HCT116 (cell line): ENCODE results near the gene NEDD4L. TPM values are rescaled to one million over a fixed set of nuclear protein-coding genes. Genes with fewer than 3 reads are reported as not detected.
A peak's percentile ranks its signal among the peaks of the same experiment; 100 is the strongest.

Experiments
- ATAC-seq: fragments of 200-7000 bp; cut with Tn5 transposase; 2 replicates; pipeline ENCODE4 v1.9.1; 2020; ENCODE audit warnings: mild to moderate bottlenecking, moderate library complexity
- BruUV-seq: library from RNA; stranded (reverse); fragments of 400-500 nt; replicated peaks from 2 replicates; lab custom pipeline; 2021; lab: Mats Ljungman, UMichigan
- CTCF ChIA-PET: fragments of 300-600 bp; sonication (Branson Sonifier 250); formaldehyde crosslinking; loops from one replicate; lab custom pipeline; 2021; ENCODE audit warnings: antibody characterized with exemption; lab: Charles Lee
- POLR2A ChIA-PET: fragments of 300-600, 350-600 bp; sonication (Branson Sonifier 250); formaldehyde crosslinking; loops from one replicate; lab custom pipeline; 2021; ENCODE audit warnings: antibody characterized with exemption; lab: Charles Lee
- RAD21 ChIA-PET, 2 experiments: fragments of 300-600 bp; sonication (Branson Sonifier 250); formaldehyde crosslinking; loops; one replicate each; lab custom pipeline; 2023; ENCODE audit warnings: low total read pairs in 2 of 2; ENCODE audit not compliant: uncharacterized antibody in 2 of 2, unreplicated experiment in 2 of 2, low non-redundant PET in 1 of 2; lab: Charles Lee
- DNase-seq: peaks from one replicate; pipeline ENCODE4 v3.0.0-alpha.2; 2010; ENCODE audit warnings: low read depth, low spot score
- H2AFZ ChIP-seq: fragments of 200-600 bp; shearing (Covaris generic), sonication (generic); 2 replicates; pipeline ENCODE4 v1.6.1; 2017; ENCODE audit warnings: low read depth, mixed run types, mixed read lengths, antibody characterized with exemption, low read length; ENCODE audit not compliant: poor library complexity, severe bottlenecking
- H3K27ac ChIP-seq: 2 replicates; pipeline ENCODE4 v1.5.1; 2012; ENCODE audit warnings: low read depth, low read length
- H3K27me3 ChIP-seq: fragments of 200-600 bp; sonication (generic); 2 replicates; pipeline ENCODE4 v1.6.1; 2016; ENCODE audit warnings: mixed run types, low read length, mixed read lengths; ENCODE audit not compliant: insufficient read depth
- H3K36me3 ChIP-seq, 2 experiments: fragments of 200-500 bp in 1 of 2; fragments of 200-600 bp in 1 of 2; sonication (Bioruptor generic) in 1 of 2; sonication (generic) in 1 of 2; 2 replicates each; pipeline versions ENCODE4 v1.5.1 to v1.6.1; 2014 to 2016; ENCODE audit warnings: low read length in 2 of 2, inconsistent platforms in 1 of 2, mixed read lengths in 1 of 2, mixed run types in 1 of 2; ENCODE audit not compliant: insufficient read depth in 2 of 2, control insufficient read depth in 1 of 2
- H3K4me1 ChIP-seq, 2 experiments: fragments of 200-600 bp in 1 of 2; sonication (generic) in 1 of 2; 2 replicates each; pipeline versions ENCODE4 v1.5.1 to v1.6.1; 2012 to 2017; ENCODE audit warnings: low read length in 2 of 2, inconsistent platforms in 1 of 2, mild to moderate bottlenecking in 1 of 2, mixed read lengths in 1 of 2, mixed run types in 1 of 2, moderate library complexity in 1 of 2; ENCODE audit not compliant: insufficient read depth in 2 of 2, control insufficient read depth in 1 of 2
- H3K4me2 ChIP-seq: fragments of 200-600 bp; sonication (generic); 2 replicates; pipeline ENCODE4 v1.6.1; 2017; ENCODE audit warnings: mixed run types, low read length, mixed read lengths
- H3K4me3 ChIP-seq, 2 experiments: fragments of 200-600 bp in 1 of 2; sonication (generic) in 1 of 2; replicated peaks in 1 of 2; 2 replicates each; pipeline ENCODE4 v1.5.1; 2011 to 2016; ENCODE audit warnings: low read length in 2 of 2, control low read depth in 1 of 2, low read depth in 1 of 2, mild to moderate bottlenecking in 1 of 2, mixed read lengths in 1 of 2, mixed run types in 1 of 2
- H3K79me2 ChIP-seq: fragments of 200-600 bp; sonication (generic); 2 replicates; pipeline ENCODE4 v1.6.1; 2017; ENCODE audit warnings: mild to moderate bottlenecking, mixed run types, low read length, moderate library complexity, mixed read lengths; ENCODE audit not compliant: insufficient read depth
- H3K9ac ChIP-seq: fragments of 200-600 bp; sonication (generic); 2 replicates; pipeline ENCODE4 v1.6.1; 2016; ENCODE audit warnings: low read length, mixed read lengths
- H3K9me2 ChIP-seq: fragments of 200-600 bp; sonication (generic), shearing (Covaris generic); 2 replicates; pipeline ENCODE4 v1.6.1; 2017; ENCODE audit warnings: mixed run types, mild to moderate bottlenecking, moderate library complexity; ENCODE audit not compliant: insufficient read depth
- H3K9me3 ChIP-seq, 2 experiments: fragments of 200-500 bp in 1 of 2; fragments of 200-600 bp in 1 of 2; sonication (Bioruptor generic) in 1 of 2; sonication (generic) in 1 of 2; 2 replicates each; pipeline ENCODE4 v1.6.1; 2014 to 2017; ENCODE audit warnings: low read length in 2 of 2, mixed read lengths in 2 of 2, inconsistent platforms in 1 of 2, low read depth in 1 of 2, mild to moderate bottlenecking in 1 of 2, mixed run types in 1 of 2, moderate library complexity in 1 of 2; ENCODE audit not compliant: control insufficient read depth in 1 of 2, insufficient read depth in 1 of 2
- H4K20me1 ChIP-seq: fragments of 200-600 bp; sonication (generic), shearing (Covaris generic); 2 replicates; pipeline ENCODE4 v1.6.1; 2017; ENCODE audit warnings: mixed run types, mild to moderate bottlenecking, moderate library complexity; ENCODE audit not compliant: insufficient read depth
- CBX3 ChIP-seq: IDR thresholded peaks from 2 replicates; pipeline ENCODE4 v1.6.1; 2012; ENCODE audit warnings: low read depth
- CEBPB ChIP-seq: IDR thresholded peaks from 2 replicates; pipeline ENCODE4 v1.6.1; 2012; ENCODE audit warnings: low read depth
- EZH2phosphoT487 ChIP-seq: fragments of 200-600 bp; IDR thresholded peaks from 2 replicates; pipeline ENCODE4 v1.6.1; 2018; ENCODE audit warnings: antibody characterized with exemption, borderline replicate concordance
- FOSL1 ChIP-seq: IDR thresholded peaks from 2 replicates; pipeline ENCODE4 v1.6.1; 2012; ENCODE audit warnings: low read depth
- JUND ChIP-seq: IDR thresholded peaks from 2 replicates; pipeline ENCODE4 v1.6.1; 2012
- POLR2A ChIP-seq: IDR thresholded peaks from 2 replicates; pipeline ENCODE4 v1.7.0; 2011; ENCODE audit warnings: borderline replicate concordance; ENCODE audit not compliant: insufficient read depth, insufficient read length; ENCODE audit errors: extremely low read depth
- POLR2AphosphoS5 ChIP-seq: IDR thresholded peaks from 2 replicates; pipeline ENCODE4 v1.6.1; 2011; ENCODE audit warnings: mild to moderate bottlenecking, low read depth, low read length, moderate library complexity
- RAD21 ChIP-seq: IDR thresholded peaks from 2 replicates; pipeline ENCODE4 v1.6.1; 2012; ENCODE audit warnings: low read depth, mild to moderate bottlenecking
- SIN3A ChIP-seq: IDR thresholded peaks from 2 replicates; pipeline ENCODE4 v1.6.1; 2012; ENCODE audit warnings: low read depth
- SP1 ChIP-seq: IDR thresholded peaks from 2 replicates; pipeline ENCODE4 v1.6.1; 2012; ENCODE audit warnings: low read depth
- SRF ChIP-seq: IDR thresholded peaks from 2 replicates; pipeline ENCODE4 v1.6.1; 2012; ENCODE audit warnings: low read depth
- TCF7L2 ChIP-seq: IDR thresholded peaks from 2 replicates; pipeline ENCODE4 v1.7.0; 2011; ENCODE audit warnings: borderline replicate concordance, inconsistent platforms; ENCODE audit not compliant: insufficient read depth, insufficient read length; ENCODE audit errors: extremely low read depth
- YY1 ChIP-seq: IDR thresholded peaks from 2 replicates; pipeline ENCODE4 v1.6.1; 2011; ENCODE audit warnings: low read length, low read depth, moderate library complexity, mild to moderate bottlenecking; ENCODE audit not compliant: insufficient replicate concordance; ENCODE audit errors: extremely low read depth
- intact Hi-C: fragments of 100-400 bp; cut with micrococcal nuclease; formaldehyde crosslinking; loops from 2 replicates; pipeline ENCODE4 v1.10.0; 2022
- total RNA-seq: library from RNA; stranded (reverse); gene quantifications from one replicate; pipeline ENCODE4 v1.2.1, GENCODE V29; 2021; ENCODE audit not compliant: unreplicated experiment
- TF ChIP-seq, protein P1 (sequence below): IDR thresholded peaks from 2 replicates; pipeline ENCODE4 v1.6.1; 2012; ENCODE audit warnings: low read depth

NEDD4L gene
- total RNA-seq, 1 experiment from 2014 or later, result 41.5 TPM

DNA sequence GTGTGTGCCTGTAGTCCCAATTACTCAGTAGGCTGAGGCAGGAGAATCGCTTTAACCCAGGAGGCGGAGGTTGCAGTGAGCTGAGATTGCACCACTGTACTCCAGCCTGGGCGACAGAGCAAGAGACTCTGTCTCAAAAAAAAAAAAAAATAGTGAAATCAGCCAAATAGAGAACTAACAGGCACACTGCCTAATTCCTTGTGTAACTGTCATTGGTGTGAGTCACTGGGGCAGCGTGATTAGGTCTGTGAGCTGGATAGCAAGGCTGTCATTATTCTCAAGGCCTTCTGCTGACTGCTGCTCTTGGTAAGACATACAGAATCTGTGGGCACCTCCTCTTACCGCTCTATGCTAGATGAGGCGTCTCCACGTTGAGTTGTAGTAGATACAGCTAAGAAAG lies 270.3 kb downstream of the NEDD4L start:
- Histone ChIP-seq H3K79me2 (no peaks in the 10 kb centered on the region), H3K27me3 (no peaks in the 10 kb centered on the region), H3K9me2 (no peaks in the 10 kb centered on the region), H3K36me3 (no peaks in the 10 kb centered on the region), H3K27ac (no peak overlapping the region), H3K4me3 (no peak overlapping the region), H3K9me3 (no peaks in the 10 kb centered on the region), H2AFZ (no peak overlapping the region), H3K4me2 (peak overlapping the region; percentile 67), H3K4me1 (peaks cover 51 to 72% of the 10 kb centered on the region in 2 experiments)
- peak; percentile 53 for DNase-seq
- intact Hi-C loops, result no loop called here
- BruUV-seq, result no TSS peak
- peak; percentile 50; the same call in 1 of the 2 replicates for TF ChIP-seq CBX3
- TF ChIP-seq SP1, result peak; percentile 31; the same call in 1 of the 2 replicates
- TF ChIP-seq POLR2AphosphoS5, result peak; percentile 22; the same call in 1 of the 2 replicates
- peak; percentile 67 for TF ChIP-seq JUND
- peak; percentile 46; the same call in 1 of the 2 replicates for TF ChIP-seq FOSL1
- TF ChIP-seq EZH2phosphoT487, result no peak
- TF ChIP-seq, all 23 proteins: peak for 5
- peak; percentile 61 for ATAC-seq
- Histone ChIP-seq H4K20me1 (no peaks in the 10 kb centered on the region), H3K9ac (peak overlapping the region; percentile 57)
- ChIA-PET CTCF (interaction anchor here (0.9 to 1.4 kb wide), 3 partner anchors 133 to 450 kb away, joined by 3 to 4 read pairs (median 4); no protein-coding TSS in a partner anchor), RAD21 (interaction anchor here (0.6 to 0.7 kb wide), 2 partner anchors 51 to 96 kb away, joined by 3 read pairs; no protein-coding TSS in a partner anchor), POLR2A (interaction anchor here (0.7 to 1.3 kb wide), 2 partner anchors 14 to 21 kb away, joined by 3 to 4 read pairs; no protein-coding TSS in a partner anchor)

DNA sequence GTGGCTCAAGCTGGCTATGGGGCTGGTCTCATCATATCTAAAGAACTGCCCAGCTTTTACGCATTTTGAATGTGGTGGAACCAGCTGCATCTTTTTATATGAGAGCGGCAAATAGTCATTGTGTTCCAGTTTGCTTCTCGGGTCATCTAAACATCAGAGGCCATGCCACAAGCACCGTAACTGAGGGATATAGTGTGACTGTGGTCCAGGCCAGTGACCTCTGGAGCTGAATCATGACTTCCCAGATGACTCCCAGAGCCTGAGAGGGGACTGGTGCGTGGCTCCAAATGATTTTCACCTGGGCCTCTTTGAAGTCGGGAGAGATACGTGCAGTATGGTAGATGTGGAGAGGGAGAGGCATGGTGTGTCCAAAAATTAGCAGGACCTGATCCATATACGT lies 271.0 kb downstream of the NEDD4L start:
- Histone ChIP-seq H2AFZ (no peak overlapping the region), H3K79me2 (no peaks in the 10 kb centered on the region), H3K4me3 (peak overlapping the region in 1 of 2 experiments; percentile 45; a peak in 3 of 4 replicates), H3K9me2 (no peaks in the 10 kb centered on the region), H3K4me2 (peak overlapping the region; percentile 67), H3K9me3 (no peaks in the 10 kb centered on the region), H3K4me1 (peaks cover 50 to 67% of the 10 kb centered on the region in 2 experiments), H3K27me3 (no peaks in the 10 kb centered on the region), H3K27ac (peak overlapping the region; percentile 63), H3K36me3 (no peaks in the 10 kb centered on the region), H3K9ac (peak overlapping the region; percentile 57), H4K20me1 (no peaks in the 10 kb centered on the region)
- TSS peak; percentile 87 for BruUV-seq
- ChIA-PET CTCF (no interaction called here), RAD21 (no interaction called here), POLR2A (interaction anchor here (1.3 kb wide), 2 partner anchors 14 to 94 kb away, joined by 3 to 4 read pairs; no protein-coding TSS in a partner anchor)
- no peak for DNase-seq
- TF ChIP-seq RAD21, result no peak
- no peak for TF ChIP-seq JUND
- TF ChIP-seq POLR2A, result no peak
- no peak for TF ChIP-seq CBX3
- TF ChIP-seq, protein P1, sequence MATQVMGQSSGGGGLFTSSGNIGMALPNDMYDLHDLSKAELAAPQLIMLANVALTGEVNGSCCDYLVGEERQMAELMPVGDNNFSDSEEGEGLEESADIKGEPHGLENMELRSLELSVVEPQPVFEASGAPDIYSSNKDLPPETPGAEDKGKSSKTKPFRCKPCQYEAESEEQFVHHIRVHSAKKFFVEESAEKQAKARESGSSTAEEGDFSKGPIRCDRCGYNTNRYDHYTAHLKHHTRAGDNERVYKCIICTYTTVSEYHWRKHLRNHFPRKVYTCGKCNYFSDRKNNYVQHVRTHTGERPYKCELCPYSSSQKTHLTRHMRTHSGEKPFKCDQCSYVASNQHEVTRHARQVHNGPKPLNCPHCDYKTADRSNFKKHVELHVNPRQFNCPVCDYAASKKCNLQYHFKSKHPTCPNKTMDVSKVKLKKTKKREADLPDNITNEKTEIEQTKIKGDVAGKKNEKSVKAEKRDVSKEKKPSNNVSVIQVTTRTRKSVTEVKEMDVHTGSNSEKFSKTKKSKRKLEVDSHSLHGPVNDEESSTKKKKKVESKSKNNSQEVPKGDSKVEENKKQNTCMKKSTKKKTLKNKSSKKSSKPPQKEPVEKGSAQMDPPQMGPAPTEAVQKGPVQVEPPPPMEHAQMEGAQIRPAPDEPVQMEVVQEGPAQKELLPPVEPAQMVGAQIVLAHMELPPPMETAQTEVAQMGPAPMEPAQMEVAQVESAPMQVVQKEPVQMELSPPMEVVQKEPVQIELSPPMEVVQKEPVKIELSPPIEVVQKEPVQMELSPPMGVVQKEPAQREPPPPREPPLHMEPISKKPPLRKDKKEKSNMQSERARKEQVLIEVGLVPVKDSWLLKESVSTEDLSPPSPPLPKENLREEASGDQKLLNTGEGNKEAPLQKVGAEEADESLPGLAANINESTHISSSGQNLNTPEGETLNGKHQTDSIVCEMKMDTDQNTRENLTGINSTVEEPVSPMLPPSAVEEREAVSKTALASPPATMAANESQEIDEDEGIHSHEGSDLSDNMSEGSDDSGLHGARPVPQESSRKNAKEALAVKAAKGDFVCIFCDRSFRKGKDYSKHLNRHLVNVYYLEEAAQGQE, result no peak
- TF ChIP-seq SRF, result no peak
- no peak for TF ChIP-seq YY1
- TF ChIP-seq POLR2AphosphoS5, result no peak
- TF ChIP-seq CEBPB, result no peak
- no peak; the same call in 1 of the 2 replicates for TF ChIP-seq SIN3A
- no peak for TF ChIP-seq TCF7L2
- intact Hi-C loops, result no loop called here
- peak; percentile 61 for ATAC-seq
